ENCODE results near the gene HOOK2.
A peak's percentile ranks its signal among the peaks of the same experiment; 100 is the strongest.

GRCh38 chr19:12723641-12724426 is 51.5 kb downstream of the HOOK2 start, which contains the start of gene TNPO2:
- TF ChIP-seq MXI1 (IDR thresholded peaks at IDR 0.05; ENCODE audit: borderline replicate concordance, low read depth, low read length) = peak; percentile 95; the same call in 2 of the 3 replicates
- no peak for TF ChIP-seq EHMT2 (IDR thresholded peaks at IDR 0.05; ENCODE audit: borderline replicate concordance, low read depth, low read length)
- TF ChIP-seq SSRP1 (CRISPR knock-in tag; IDR thresholded peaks at IDR 0.05) = no peak
- no peak for TF ChIP-seq RFX5 (IDR thresholded peaks at IDR 0.05; ENCODE audit: low read depth, low read length)
- TF ChIP-seq ZBTB44 (CRISPR knock-in tag; IDR thresholded peaks at IDR 0.05) = no peak
- no peak for TF ChIP-seq SAFB2 (CRISPR knock-in tag; IDR thresholded peaks at IDR 0.05; ENCODE audit: borderline replicate concordance, low read depth)
- peak; percentile 72 for TF ChIP-seq POLR2AphosphoS5 (IDR thresholded peaks at IDR 0.05; ENCODE audit: low read depth, low read length)
- TF ChIP-seq MIER2 (CRISPR knock-in tag; IDR thresholded peaks at IDR 0.05) = no peak
- peak; percentile 51 for TF ChIP-seq MED1 (CRISPR knock-in tag; IDR thresholded peaks at IDR 0.05)
- no peak for TF ChIP-seq ZNF530 (CRISPR knock-in tag; IDR thresholded peaks at IDR 0.05; ENCODE audit: low read depth)

All from HepG2 (cell line).